Stimulated activated CD8-positive, alpha-beta memory T cell treated with anti-CD3 and anti-CD28 coated beads, Interleukin-12 subunit alpha, Interleukin-12 subunit beta, amount 100 ng/mL, for 24 hours (primary cell): ENCODE results near the gene SNCG.
"Not testable (repeated sequence)": the region's sequence is repeated elsewhere in the genome, so short reads cannot be mapped to it uniquely, and the experiment has no call there.

Experiments
- DNase-seq: peaks from one replicate; pipeline ENCODE4 v3.0.0-alpha.2; 2020; ENCODE audit errors: extremely low read depth

Gene SNCG

GRCh38 chr10:86978457-86978856 lies 20.1 kb downstream of the SNCG start:
- DNase-seq, result not testable (repeated sequence)

GRCh38 chr10:86979296-86979818 lies 21.0 kb downstream of the SNCG start:
- DNase-seq, result no peak

- no peak for DNase-seq
Measured at GRCh38 chr10:86979977-86980448, 21.6 kb downstream of the SNCG start.

- not testable (repeated sequence) for DNase-seq
Measured at GRCh38 chr10:86981020-86981419, 22.6 kb downstream of the SNCG start.

- no peak for DNase-seq
Measured at GRCh38 chr10:86981716-86982115, 23.3 kb downstream of the SNCG start.

- not testable (repeated sequence) for DNase-seq
Measured at GRCh38 chr10:86984498-86984897, 26.1 kb downstream of the SNCG start.

GRCh38 chr10:86988520-86988919 lies 30.1 kb downstream of the SNCG start:
- no peak for DNase-seq

- not testable (repeated sequence) for DNase-seq
Measured at GRCh38 chr10:86991362-86991761, 33.0 kb downstream of the SNCG start.

GRCh38 chr10:86992456-86992855 lies 34.1 kb downstream of the SNCG start:
- no peak for DNase-seq

- no peak for DNase-seq
Measured at GRCh38 chr10:86992929-86993328, 34.5 kb downstream of the SNCG start.

- DNase-seq, result not testable (repeated sequence)
Measured at GRCh38 chr10:86999802-87000403, 41.5 kb downstream of the SNCG start.

- no peak for DNase-seq
Measured at GRCh38 chr10:87000491-87000890, 42.1 kb downstream of the SNCG start.

GRCh38 chr10:87007124-87007523 lies 48.7 kb downstream of the SNCG start:
- not testable (repeated sequence) for DNase-seq

- not testable (repeated sequence) for DNase-seq
Measured at GRCh38 chr10:87007674-87008073, 49.3 kb downstream of the SNCG start.

- not testable (repeated sequence) for DNase-seq
Measured at GRCh38 chr10:87008303-87008702, 49.9 kb downstream of the SNCG start.

- not testable (repeated sequence) for DNase-seq
Measured at GRCh38 chr10:87009134-87009696, 50.8 kb downstream of the SNCG start.
